GM18873 (cell line): ENCODE results near the gene BABAM1.

Experiments
- ATAC-seq: cut with Tn5 transposase; IDR thresholded peaks from one replicate; pipeline ENCODE4 v1.9.1; 2021; ENCODE audit warnings: mild to moderate bottlenecking, moderate library complexity, moderate number of reproducible peaks; ENCODE audit not compliant: unreplicated experiment, low FRiP score

Gene BABAM1

GRCh38 chr19:17300992-17301619 is 33.9 kb downstream of the BABAM1 start:
- no peak for ATAC-seq

GRCh38 chr19:17302391-17303166 is 35.3 kb downstream of the BABAM1 start:
- no peak for ATAC-seq

GRCh38 chr19:17303167-17303939 is 36.1 kb downstream of the BABAM1 start, which contains the start of gene ABHD8:
Gene ABHD8 (minus strand): TSS chr19:17303425. CDS start chr19:17301616, 1,809 bp downstream.
- ATAC-seq, result peak; percentile 46

- ATAC-seq, result no peak
Observed at GRCh38 chr19:17303940-17304267, 36.7 kb downstream of the BABAM1 start.

- ATAC-seq, result no peak
Observed at GRCh38 chr19:17304386-17305215, 37.4 kb downstream of the BABAM1 start.

- ATAC-seq, result no peak
Observed at GRCh38 chr19:17305216-17305516, 37.9 kb downstream of the BABAM1 start.

GRCh38 chr19:17305517-17306284 is 38.5 kb downstream of the BABAM1 start, which contains the start of gene MRPL34:
Gene MRPL34 (plus strand): TSS chr19:17305872. CDS start chr19:17305893, 21 bp downstream.
- peak; percentile 79 for ATAC-seq

GRCh38 chr19:17306285-17306714 is 39.1 kb downstream of the BABAM1 start:
- ATAC-seq, result no peak

GRCh38 chr19:17307876-17308377 is 40.7 kb downstream of the BABAM1 start:
- no peak for ATAC-seq

- ATAC-seq, result peak; percentile 46
Observed at GRCh38 chr19:17309198-17309964, 42.1 kb downstream of the BABAM1 start, which contains the start of gene DDA1. Gene DDA1 (plus strand): TSS chr19:17309563. CDS start chr19:17309655, 92 bp downstream.

GRCh38 chr19:17309965-17310461 is 42.8 kb downstream of the BABAM1 start:
- no peak for ATAC-seq

- no peak for ATAC-seq
Observed at GRCh38 chr19:17311455-17312188, 44.4 kb downstream of the BABAM1 start.

GRCh38 chr19:17312189-17313113 is 45.2 kb downstream of the BABAM1 start:
- ATAC-seq, result no peak

GRCh38 chr19:17314007-17314593 is 46.9 kb downstream of the BABAM1 start:
- ATAC-seq, result no peak

- ATAC-seq, result no peak
Observed at GRCh38 chr19:17318966-17319365, 51.7 kb downstream of the BABAM1 start.

- ATAC-seq, result no peak
Observed at GRCh38 chr19:17319473-17320238, 52.4 kb downstream of the BABAM1 start.
